BLaER1 (cell line): ENCODE data around the gene TPRG1L.
A peak's percentile ranks its signal among the peaks of the same experiment; 100 is the strongest.

Experiments used
- H3K27ac ChIP-seq: shearing (Covaris generic); formaldehyde crosslinking; 2 replicates; pipeline ENCODE4 v1.8.1; 2022
- H3K27me3 ChIP-seq: shearing (Covaris generic); formaldehyde crosslinking; 2 replicates; pipeline ENCODE4 v1.8.1; 2022
- H3K36me3 ChIP-seq: shearing (Covaris generic); formaldehyde crosslinking; 2 replicates; pipeline ENCODE4 v1.8.1; 2022
- H3K4me1 ChIP-seq: shearing (Covaris generic); formaldehyde crosslinking; 2 replicates; pipeline ENCODE4 v1.8.1; 2022
- H3K4me2 ChIP-seq: shearing (Covaris generic); formaldehyde crosslinking; 2 replicates; pipeline ENCODE4 v1.8.1; 2022
- H3K4me3 ChIP-seq: shearing (Covaris generic); formaldehyde crosslinking; 2 replicates; pipeline ENCODE4 v1.8.1; 2022
- H3K9ac ChIP-seq: shearing (Covaris generic); formaldehyde crosslinking; 2 replicates; pipeline ENCODE4 v1.8.1; 2022
- H3K9me3 ChIP-seq: shearing (Covaris generic); formaldehyde crosslinking; 2 replicates; pipeline ENCODE4 v1.8.1; 2022
- H4K20me1 ChIP-seq: shearing (Covaris generic); formaldehyde crosslinking; 2 replicates; pipeline ENCODE4 v1.8.1; 2022
- Cebpa-rat ChIP-seq: shearing (Covaris generic); IDR thresholded peaks from 2 replicates; pipeline ENCODE4 v1.8.1; 2022

TPRG1L gene

DNA sequence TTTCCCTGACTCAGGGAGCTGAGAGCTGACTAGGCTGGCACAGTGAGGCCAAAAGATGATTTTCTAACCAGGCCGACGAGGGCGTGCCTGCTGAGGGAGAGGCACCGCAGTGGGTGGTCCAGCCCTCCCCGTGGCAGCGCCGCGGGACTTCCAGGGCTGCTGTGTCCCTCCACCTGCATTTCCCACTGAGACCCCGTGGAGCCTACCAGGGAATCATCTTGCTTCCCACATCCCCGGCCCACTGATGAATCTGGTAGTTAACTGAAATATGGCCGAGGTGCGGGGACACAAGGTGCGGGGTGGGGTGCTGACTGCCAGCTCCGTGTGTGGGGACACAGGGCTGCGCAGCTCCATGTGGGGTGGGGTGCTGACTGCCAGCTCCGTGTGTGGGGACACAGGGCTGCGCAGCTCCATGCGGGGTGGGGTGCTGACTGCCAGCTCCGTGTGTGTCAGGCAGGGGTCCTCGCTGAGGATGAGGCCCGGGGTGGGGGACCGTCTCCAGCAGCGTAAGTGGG is 14.6 kb downstream of the TPRG1L start:
- peaks cover 91% of the 10 kb centered on the region for H3K36me3 ChIP-seq
- H3K4me2 ChIP-seq: peak overlapping the region; percentile 58
- TF ChIP-seq Cebpa-rat: no peak
- H3K27me3 ChIP-seq: no peaks in the 10 kb centered on the region
- H3K9me3 ChIP-seq: no peaks in the 10 kb centered on the region
- no peak overlapping the region; the same call in 1 of the 2 replicates for H3K9ac ChIP-seq
- H4K20me1 ChIP-seq: peaks cover 27% of the 10 kb centered on the region
- H3K4me3 ChIP-seq: no peak overlapping the region
- H3K4me1 ChIP-seq: peaks cover 25% of the 10 kb centered on the region
- H3K27ac ChIP-seq: 0 out of 2 replicates have a peak overlapping the region, but pooled peaks have one; percentile 22

DNA sequence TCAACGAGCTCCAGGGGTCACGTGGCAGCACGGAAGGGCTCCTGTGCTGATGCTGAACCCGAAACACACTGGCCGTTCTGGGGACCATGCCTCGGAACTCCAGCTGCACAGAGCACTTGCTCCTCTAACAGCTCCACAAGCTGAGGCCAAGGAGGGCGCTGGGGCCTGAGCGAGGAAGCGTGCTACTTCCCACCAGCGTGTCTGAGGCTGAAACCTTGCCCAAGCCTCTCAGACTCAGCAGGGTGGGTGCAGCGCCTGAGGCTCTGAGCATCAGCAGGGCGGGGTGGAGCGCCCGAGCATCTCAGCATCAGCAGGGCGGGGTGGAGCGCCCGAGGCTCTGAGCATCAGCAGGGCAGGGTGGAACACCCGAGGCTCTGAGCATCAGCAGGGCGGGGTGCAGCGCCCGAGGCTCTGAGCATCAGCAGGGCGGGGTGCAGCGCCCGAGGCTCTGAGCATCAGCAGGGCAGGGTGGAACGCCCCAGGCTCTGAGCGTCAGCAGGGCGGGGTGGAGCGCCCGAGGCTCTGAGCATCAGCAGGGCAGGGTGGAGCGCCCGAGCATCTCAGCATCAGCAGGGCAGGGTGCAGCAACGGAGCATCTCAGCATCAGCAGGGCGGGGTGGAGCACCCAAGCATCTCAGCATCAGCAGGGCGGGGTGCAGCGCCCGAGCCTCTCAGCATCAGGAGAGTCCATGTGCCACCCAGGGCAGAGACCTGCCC is 15.5 kb downstream of the TPRG1L start:
- Histone ChIP-seq H3K36me3 (peaks cover 91% of the 10 kb centered on the region), H4K20me1 (peaks cover 32% of the 10 kb centered on the region), H3K27me3 (no peaks in the 10 kb centered on the region), H3K9me3 (no peaks in the 10 kb centered on the region), H3K9ac (no peak overlapping the region; the same call in 1 of the 2 replicates), H3K4me1 (peaks cover 25% of the 10 kb centered on the region), H3K4me3 (no peak overlapping the region), H3K4me2 (no peak overlapping the region), H3K27ac (no peak overlapping the region)
- no peak for TF ChIP-seq Cebpa-rat

DNA sequence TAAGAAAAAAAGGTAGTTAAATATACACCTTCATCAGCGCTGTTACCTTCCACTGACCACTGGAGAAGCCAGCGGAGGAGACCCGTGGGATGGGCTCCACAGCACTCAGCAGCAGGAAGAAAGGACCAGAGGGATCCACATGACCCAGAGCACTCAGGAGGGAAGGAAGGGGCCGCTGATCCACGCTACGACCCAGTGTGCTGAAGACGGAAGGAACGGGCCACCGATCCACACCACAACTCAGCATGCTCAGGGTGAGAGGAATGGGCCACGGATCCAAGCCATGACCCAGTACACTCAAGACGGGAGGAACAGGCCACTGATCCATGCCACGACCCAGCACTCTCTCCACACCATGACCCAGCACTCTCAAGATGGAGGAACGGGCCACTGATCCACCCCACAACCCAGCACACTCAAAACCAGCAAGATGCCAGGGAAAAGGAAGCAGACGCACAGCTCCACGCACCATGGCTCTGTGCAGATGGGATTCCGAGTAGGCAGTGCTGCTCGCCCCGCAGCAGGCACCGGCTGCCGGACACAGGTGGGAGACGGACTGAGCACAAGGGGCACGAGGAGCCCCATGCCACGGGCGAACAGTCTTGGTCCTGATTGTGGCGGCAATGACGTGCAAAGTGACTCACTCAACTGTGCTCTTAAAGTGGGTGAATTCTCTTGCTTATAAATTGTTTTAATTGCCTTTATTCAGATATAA is 16.4 kb downstream of the TPRG1L start:
- no peak for TF ChIP-seq Cebpa-rat
- Histone ChIP-seq H3K27me3 (no peaks in the 10 kb centered on the region), H3K9ac (no peak overlapping the region), H4K20me1 (peaks cover 33% of the 10 kb centered on the region), H3K4me1 (peaks cover 26% of the 10 kb centered on the region), H3K9me3 (no peaks in the 10 kb centered on the region), H3K4me3 (no peak overlapping the region), H3K4me2 (no peak overlapping the region), H3K36me3 (peaks cover 91% of the 10 kb centered on the region), H3K27ac (no peak overlapping the region)

- Histone ChIP-seq H3K9me3 (no peaks in the 10 kb centered on the region), H3K36me3 (peaks cover 91% of the 10 kb centered on the region), H3K4me2 (no peak overlapping the region), H3K4me1 (peaks cover 32% of the 10 kb centered on the region), H4K20me1 (peaks cover 33% of the 10 kb centered on the region), H3K9ac (no peak overlapping the region), H3K4me3 (no peak overlapping the region), H3K27ac (no peak overlapping the region), H3K27me3 (no peaks in the 10 kb centered on the region)
- TF ChIP-seq Cebpa-rat: no peak
These were observed 17.0 kb downstream of the TPRG1L start for GRCh38 chr1:3641816-3642215.

DNA sequence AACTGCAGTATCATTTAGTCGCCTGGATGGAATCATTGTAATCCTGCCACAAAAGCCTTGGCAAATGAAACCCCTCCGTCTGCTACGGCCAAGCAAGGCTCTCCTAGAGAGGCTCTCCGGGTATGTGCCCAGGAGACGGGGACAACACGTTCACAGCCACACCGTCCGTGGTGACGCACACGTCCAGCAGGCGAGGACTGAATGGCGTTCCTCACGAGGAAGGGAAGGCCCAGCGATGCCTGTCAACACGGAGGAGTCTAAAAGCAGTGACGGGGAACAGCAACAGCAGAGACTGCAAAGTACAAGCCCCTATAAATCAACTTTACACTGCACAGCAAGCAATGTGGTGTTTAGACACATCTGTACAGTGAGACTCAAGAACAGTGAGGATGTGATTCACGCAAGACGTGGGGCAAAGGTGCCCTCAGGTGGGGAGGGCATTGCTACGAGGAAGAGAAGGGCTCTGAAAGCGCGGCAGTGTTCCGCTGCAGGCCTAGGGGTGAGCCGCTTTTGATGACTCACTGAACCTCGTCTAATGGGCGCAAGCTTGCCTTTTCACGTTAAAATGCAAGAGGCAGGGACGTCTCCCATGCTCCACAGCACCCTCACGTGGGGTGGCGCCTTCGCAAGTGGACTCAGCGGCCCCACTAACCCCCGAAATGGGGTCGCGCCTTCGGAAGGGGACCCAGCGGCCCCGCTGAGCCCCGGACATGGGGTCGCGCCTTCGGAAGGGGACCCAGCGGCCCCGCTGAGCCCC is 18.3 kb downstream of the TPRG1L start:
- TF ChIP-seq Cebpa-rat: no peak
- H3K4me1 ChIP-seq: peaks cover 34% of the 10 kb centered on the region
- no peaks in the 10 kb centered on the region for H3K27me3 ChIP-seq
- H3K27ac ChIP-seq: no peak overlapping the region
- no peak overlapping the region for H3K9ac ChIP-seq
- peaks cover 33% of the 10 kb centered on the region for H4K20me1 ChIP-seq
- no peaks in the 10 kb centered on the region for H3K9me3 ChIP-seq
- H3K4me2 ChIP-seq: no peak overlapping the region
- no peak overlapping the region for H3K4me3 ChIP-seq
- H3K36me3 ChIP-seq: peaks cover 89% of the 10 kb centered on the region

- Histone ChIP-seq H3K36me3 (peaks cover 78% of the 10 kb centered on the region), H3K4me2 (no peak overlapping the region), H3K4me3 (no peak overlapping the region), H3K27ac (no peak overlapping the region), H3K9me3 (no peaks in the 10 kb centered on the region), H4K20me1 (peaks cover 33% of the 10 kb centered on the region), H3K9ac (no peak overlapping the region), H3K4me1 (peaks cover 34% of the 10 kb centered on the region), H3K27me3 (no peaks in the 10 kb centered on the region)
- TF ChIP-seq Cebpa-rat: no peak
These were observed 19.5 kb downstream of the TPRG1L start for GRCh38 chr1:3644273-3644672.

GRCh38 chr1:3645247-3645646 is 20.4 kb downstream of the TPRG1L start:
- Histone ChIP-seq H3K4me3 (no peak overlapping the region), H3K9ac (no peak overlapping the region), H3K27ac (no peak overlapping the region), H4K20me1 (peaks cover 27% of the 10 kb centered on the region), H3K4me2 (no peak overlapping the region), H3K27me3 (no peaks in the 10 kb centered on the region; the same call in 1 of the 2 replicates), H3K36me3 (peaks cover 68% of the 10 kb centered on the region), H3K4me1 (peaks cover 33% of the 10 kb centered on the region), H3K9me3 (peaks cover under 1% of the 10 kb centered on the region; the same call in 1 of the 2 replicates)
- no peak for TF ChIP-seq Cebpa-rat

GRCh38 chr1:3645666-3646355 is 21.0 kb downstream of the TPRG1L start:
- H3K4me1 ChIP-seq: peaks cover 33% of the 10 kb centered on the region
- H3K27me3 ChIP-seq: peaks cover 5% of the 10 kb centered on the region
- H3K4me2 ChIP-seq: no peak overlapping the region
- peaks cover 63% of the 10 kb centered on the region for H3K36me3 ChIP-seq
- peaks cover 21% of the 10 kb centered on the region for H4K20me1 ChIP-seq
- no peak overlapping the region for H3K9ac ChIP-seq
- H3K4me3 ChIP-seq: no peak overlapping the region
- H3K27ac ChIP-seq: no peak overlapping the region
- no peak for TF ChIP-seq Cebpa-rat
- peaks cover 6% of the 10 kb centered on the region; the same call in 1 of the 2 replicates for H3K9me3 ChIP-seq

- peaks cover 13% of the 10 kb centered on the region for H3K27me3 ChIP-seq
- peak overlapping the region; percentile 10; the same call in 1 of the 2 replicates for H3K9ac ChIP-seq
- H3K27ac ChIP-seq: no peak overlapping the region
- peaks cover 14% of the 10 kb centered on the region; the same call in 1 of the 2 replicates for H3K9me3 ChIP-seq
- no peak overlapping the region for H3K4me3 ChIP-seq
- peaks cover 33% of the 10 kb centered on the region for H3K4me1 ChIP-seq
- peaks cover 55% of the 10 kb centered on the region for H3K36me3 ChIP-seq
- peaks cover 13% of the 10 kb centered on the region for H4K20me1 ChIP-seq
- no peak for TF ChIP-seq Cebpa-rat
- no peak overlapping the region for H3K4me2 ChIP-seq
These were observed 21.8 kb downstream of the TPRG1L start for GRCh38 chr1:3646596-3646995.
